Measurements from ENCODE around the gene DNAJC1. TPM values are rescaled to one million over a fixed set of nuclear protein-coding genes. Genes with fewer than 3 reads are reported as not detected.

The DNAJC1 gene
- total and polyA plus RNA-seq, 5 donors from 2014 or later, result 12.9 to 27.5 (median 22.7) TPM

DNA sequence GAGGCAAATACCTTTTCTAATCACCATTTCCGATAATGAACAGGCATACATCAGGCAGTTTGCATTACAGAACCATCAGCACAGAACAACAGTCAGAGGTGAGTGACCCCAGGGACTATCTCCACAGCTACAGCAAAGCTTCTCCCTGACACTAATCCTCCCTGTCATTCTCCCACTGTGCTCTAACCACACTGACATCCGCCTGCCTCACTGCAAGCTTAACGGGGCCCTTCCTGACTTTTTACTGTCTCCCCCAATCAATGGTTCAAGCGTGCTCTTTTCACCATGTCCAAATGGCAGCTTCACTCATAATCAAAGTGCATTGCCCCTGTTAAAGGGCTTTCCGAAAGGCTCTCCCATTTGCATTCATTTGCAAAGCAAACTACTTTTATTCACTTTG is 196.3 kb downstream of the DNAJC1 start:
- H3K4me1 Mint-ChIP-seq, result peaks cover 0 to 5% (median 0%) of the 10 kb centered on the region in 4 donors
- Histone ChIP-seq H3K27me3 (ENCODE audit: control insufficient read depth, insufficient read depth, low read length) (no peaks in the 10 kb centered on the region), H3K4me1 (ENCODE audit: control insufficient read depth, insufficient read depth, low read length, poor library complexity, severe bottlenecking) (no peaks in the 10 kb centered on the region), H3K9me3 (ENCODE audit: control insufficient read depth in 2 of 2, low read length in 2 of 2) (no peaks in the 10 kb centered on the region), H3K36me3 (ENCODE audit: control insufficient read depth, insufficient read depth, low read length) (no peaks in the 10 kb centered on the region), H3K27ac (ENCODE audit: insufficient read depth, low read length, poor library complexity, severe bottlenecking) (no peak overlapping the region), H3K4me3 (ENCODE audit: low read depth, low read length) (no peak overlapping the region)
- no peak for ATAC-seq (ENCODE audit: low read depth in 2 of 2)
- DNase-seq, result no peak
- peaks cover 4% of the 10 kb centered on the region for H3K36me3 Mint-ChIP-seq
- H3K27ac Mint-ChIP-seq, result no peak overlapping the region
- H3K9me3 Mint-ChIP-seq, result peaks cover 0 to 1% (median 0%) of the 10 kb centered on the region in 7 donors
- H3K4me3 Mint-ChIP-seq, result no peak overlapping the region
- H3K27me3 Mint-ChIP-seq, result no peaks in the 10 kb centered on the region

DNA sequence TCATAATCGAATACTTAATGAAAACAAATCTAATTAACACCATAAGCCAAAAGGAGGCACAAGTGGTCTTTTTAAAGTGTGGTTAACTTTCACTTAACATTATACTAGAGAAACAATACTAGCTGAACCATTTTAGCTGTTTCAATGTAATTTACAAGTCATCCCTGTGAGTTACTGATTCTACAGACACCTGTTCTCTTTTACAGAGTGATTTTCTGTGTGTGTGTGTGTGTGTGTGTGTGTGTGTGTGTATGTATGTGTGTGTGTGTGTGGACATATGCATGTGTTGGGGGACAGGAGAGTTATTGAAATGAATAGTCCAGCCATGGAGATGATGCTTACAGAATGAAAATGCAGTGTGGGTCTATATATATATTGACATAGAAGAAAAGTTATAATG is 200.2 kb downstream of the DNAJC1 start:
- H3K4me1 Mint-ChIP-seq, result peaks cover 5 to 12% (median 9%) of the 10 kb centered on the region in 4 donors

GRCh38 chr10:21801609-21802008 is 201.9 kb downstream of the DNAJC1 start:
- H3K4me3 Mint-ChIP-seq, result no peak overlapping the region
- ATAC-seq (ENCODE audit: low read depth in 2 of 2) (no peak), DNase-seq (no peak)
- Histone ChIP-seq H3K4me3 (ENCODE audit: low read depth, low read length) (no peak overlapping the region), H3K27me3 (ENCODE audit: control insufficient read depth, insufficient read depth, low read length) (no peaks in the 10 kb centered on the region), H3K9me3 (ENCODE audit: control insufficient read depth in 2 of 2, low read length in 2 of 2) (no peaks in the 10 kb centered on the region), H3K36me3 (ENCODE audit: control insufficient read depth, insufficient read depth, low read length) (no peaks in the 10 kb centered on the region), H3K4me1 (ENCODE audit: control insufficient read depth, insufficient read depth, low read length, poor library complexity, severe bottlenecking) (no peaks in the 10 kb centered on the region), H3K27ac (ENCODE audit: insufficient read depth, low read length, poor library complexity, severe bottlenecking) (no peak overlapping the region)
- H3K4me1 Mint-ChIP-seq, result peaks cover 14 to 20% (median 16%) of the 10 kb centered on the region in 4 donors
- H3K9me3 Mint-ChIP-seq, result peaks cover 0 to 3% (median 0%) of the 10 kb centered on the region in 7 donors
- H3K27me3 Mint-ChIP-seq, result no peaks in the 10 kb centered on the region
- no peak overlapping the region for H3K27ac Mint-ChIP-seq
- H3K36me3 Mint-ChIP-seq, result peaks cover 24% of the 10 kb centered on the region

More for the DNA sequence above, 200.2 kb downstream of the DNAJC1 start:
- H3K4me3 ChIP-seq (ENCODE audit: low read depth, low read length), result no peak overlapping the region
- no peak overlapping the region for H3K27ac Mint-ChIP-seq
- no peak for ATAC-seq (ENCODE audit: low read depth in 2 of 2)
- peaks cover 0 to 3% (median 0%) of the 10 kb centered on the region in 7 donors for H3K9me3 Mint-ChIP-seq
- H3K27me3 ChIP-seq (ENCODE audit: control insufficient read depth, insufficient read depth, low read length), result no peaks in the 10 kb centered on the region
- H3K36me3 ChIP-seq (ENCODE audit: control insufficient read depth, insufficient read depth, low read length), result no peaks in the 10 kb centered on the region
- no peaks in the 10 kb centered on the region for H3K4me1 ChIP-seq (ENCODE audit: control insufficient read depth, insufficient read depth, low read length, poor library complexity, severe bottlenecking)
- H3K36me3 Mint-ChIP-seq, result peaks cover 19% of the 10 kb centered on the region
- no peak for DNase-seq
- no peaks in the 10 kb centered on the region for H3K27me3 Mint-ChIP-seq
- H3K27ac ChIP-seq (ENCODE audit: insufficient read depth, low read length, poor library complexity, severe bottlenecking), result no peak overlapping the region
- H3K9me3 ChIP-seq (ENCODE audit: control insufficient read depth in 2 of 2, low read length in 2 of 2), result no peaks in the 10 kb centered on the region
- H3K4me3 Mint-ChIP-seq, result no peak overlapping the region

DNA sequence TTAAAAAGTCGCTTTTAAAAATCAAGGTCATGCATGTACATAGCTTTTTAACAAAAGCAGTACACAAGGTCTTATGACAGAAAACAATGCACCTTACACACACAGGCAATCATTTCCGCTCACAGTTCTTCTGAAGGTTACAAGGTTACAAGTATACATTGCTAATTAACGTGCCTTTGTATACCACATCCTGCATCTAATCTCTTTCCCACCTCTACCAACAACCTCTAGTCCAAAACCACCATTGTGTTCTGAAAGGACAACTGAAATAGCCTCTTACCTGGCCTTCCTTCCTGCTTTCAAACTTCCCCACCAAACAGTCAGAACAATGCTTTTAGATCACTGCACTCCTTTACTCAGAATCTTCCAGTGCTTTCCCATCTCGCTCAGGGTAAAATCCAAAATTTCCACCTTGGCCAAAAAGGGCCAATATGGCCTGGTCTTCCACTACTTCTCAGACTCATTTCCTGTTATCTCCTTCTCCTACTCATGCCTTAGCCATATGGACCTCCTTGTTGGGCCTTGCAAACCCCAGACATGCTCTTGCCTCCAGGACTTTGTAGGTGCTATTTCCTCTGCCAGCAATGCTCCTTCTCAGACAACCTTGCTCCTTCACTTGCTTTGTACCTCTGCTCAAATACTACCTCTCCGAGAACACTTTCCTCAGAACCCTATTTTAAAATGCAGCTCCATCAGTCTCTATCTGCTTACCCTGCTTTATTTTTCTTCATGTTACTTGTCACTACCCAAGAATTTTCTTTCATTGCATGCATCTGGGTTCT is 205.4 kb downstream of the DNAJC1 start:
- Mint-ChIP-seq H3K4me3 (no peak overlapping the region), H3K4me1 (peaks cover 11 to 20% (median 16%) of the 10 kb centered on the region in 4 donors), H3K9me3 (peaks cover 0 to 3% (median 0%) of the 10 kb centered on the region in 7 donors), H3K27me3 (no peaks in the 10 kb centered on the region), H3K36me3 (peaks cover 24% of the 10 kb centered on the region), H3K27ac (peak overlapping the region; percentile 10 to 89 (median 68))
- H3K4me3 ChIP-seq (ENCODE audit: low read depth, low read length), result no peak overlapping the region
- H3K4me1 ChIP-seq (ENCODE audit: control insufficient read depth, insufficient read depth, low read length, poor library complexity, severe bottlenecking), result no peaks in the 10 kb centered on the region
- no peak overlapping the region for H3K27ac ChIP-seq (ENCODE audit: insufficient read depth, low read length, poor library complexity, severe bottlenecking)
- no peaks in the 10 kb centered on the region for H3K27me3 ChIP-seq (ENCODE audit: control insufficient read depth, insufficient read depth, low read length)
- no peaks in the 10 kb centered on the region for H3K9me3 ChIP-seq (ENCODE audit: control insufficient read depth in 2 of 2, low read length in 2 of 2)
- DNase-seq, result peak in 2 of 3 donors; percentile 10 to 64
- H3K36me3 ChIP-seq (ENCODE audit: control insufficient read depth, insufficient read depth, low read length), result no peaks in the 10 kb centered on the region
- ATAC-seq (ENCODE audit: low read depth in 2 of 2), result peak; percentile 66 to 78

GRCh38 chr10:21797533-21797932 is 206.0 kb downstream of the DNAJC1 start:
- Mint-ChIP-seq H3K27ac (peak overlapping the region; percentile 10 to 89 (median 88)), H3K9me3 (peaks cover 0 to 3% (median 0%) of the 10 kb centered on the region in 7 donors), H3K36me3 (peaks cover 23% of the 10 kb centered on the region), H3K4me1 (peaks cover 11 to 20% (median 16%) of the 10 kb centered on the region in 4 donors), H3K4me3 (no peak overlapping the region), H3K27me3 (no peaks in the 10 kb centered on the region)
- Histone ChIP-seq H3K36me3 (ENCODE audit: control insufficient read depth, insufficient read depth, low read length) (no peaks in the 10 kb centered on the region), H3K27ac (ENCODE audit: insufficient read depth, low read length, poor library complexity, severe bottlenecking) (no peak overlapping the region), H3K4me3 (ENCODE audit: low read depth, low read length) (no peak overlapping the region), H3K4me1 (ENCODE audit: control insufficient read depth, insufficient read depth, low read length, poor library complexity, severe bottlenecking) (no peaks in the 10 kb centered on the region), H3K9me3 (ENCODE audit: control insufficient read depth in 2 of 2, low read length in 2 of 2) (no peaks in the 10 kb centered on the region), H3K27me3 (ENCODE audit: control insufficient read depth, insufficient read depth, low read length) (no peaks in the 10 kb centered on the region)
- ATAC-seq (ENCODE audit: low read depth in 2 of 2), result peak in 1 of 2 donors; percentile 8
- no peak for DNase-seq

GRCh38 chr10:21791276-21791675 is 212.3 kb downstream of the DNAJC1 start:
- Mint-ChIP-seq H3K4me3 (no peak overlapping the region), H3K9me3 (peaks cover 0 to 19% (median 4%) of the 10 kb centered on the region in 7 donors), H3K27ac (no peak overlapping the region), H3K36me3 (peaks cover 15% of the 10 kb centered on the region), H3K27me3 (no peaks in the 10 kb centered on the region), H3K4me1 (peaks cover 0 to 21% (median 5%) of the 10 kb centered on the region in 4 donors)
- DNase-seq, result no peak
- Histone ChIP-seq H3K4me1 (ENCODE audit: control insufficient read depth, insufficient read depth, low read length, poor library complexity, severe bottlenecking) (no peaks in the 10 kb centered on the region), H3K36me3 (ENCODE audit: control insufficient read depth, insufficient read depth, low read length) (no peaks in the 10 kb centered on the region), H3K4me3 (ENCODE audit: low read depth, low read length) (no peak overlapping the region), H3K9me3 (ENCODE audit: control insufficient read depth in 2 of 2, low read length in 2 of 2) (peaks cover 0 to 2% of the 10 kb centered on the region in 2 experiments), H3K27me3 (ENCODE audit: control insufficient read depth, insufficient read depth, low read length) (no peaks in the 10 kb centered on the region), H3K27ac (ENCODE audit: insufficient read depth, low read length, poor library complexity, severe bottlenecking) (no peak overlapping the region)
- no peak for ATAC-seq (ENCODE audit: low read depth in 2 of 2)

GRCh38 chr10:21776883-21777282 is 226.6 kb downstream of the DNAJC1 start:
- H3K4me3 Mint-ChIP-seq, result no peak overlapping the region
- ATAC-seq (ENCODE audit: low read depth in 2 of 2), result no peak
- peaks cover 13% of the 10 kb centered on the region for H3K36me3 Mint-ChIP-seq
- peaks cover 0 to 10% (median 3%) of the 10 kb centered on the region in 7 donors for H3K9me3 Mint-ChIP-seq
- H3K4me1 Mint-ChIP-seq, result peaks cover 5 to 9% (median 9%) of the 10 kb centered on the region in 4 donors
- Histone ChIP-seq H3K4me1 (ENCODE audit: control insufficient read depth, insufficient read depth, low read length, poor library complexity, severe bottlenecking) (no peaks in the 10 kb centered on the region), H3K4me3 (ENCODE audit: low read depth, low read length) (no peak overlapping the region), H3K27me3 (ENCODE audit: control insufficient read depth, insufficient read depth, low read length) (no peaks in the 10 kb centered on the region), H3K36me3 (ENCODE audit: control insufficient read depth, insufficient read depth, low read length) (no peaks in the 10 kb centered on the region), H3K27ac (ENCODE audit: insufficient read depth, low read length, poor library complexity, severe bottlenecking) (no peak overlapping the region), H3K9me3 (ENCODE audit: control insufficient read depth in 2 of 2, low read length in 2 of 2) (no peaks in the 10 kb centered on the region)
- no peaks in the 10 kb centered on the region for H3K27me3 Mint-ChIP-seq
- no peak overlapping the region for H3K27ac Mint-ChIP-seq
- DNase-seq, result no peak

DNA sequence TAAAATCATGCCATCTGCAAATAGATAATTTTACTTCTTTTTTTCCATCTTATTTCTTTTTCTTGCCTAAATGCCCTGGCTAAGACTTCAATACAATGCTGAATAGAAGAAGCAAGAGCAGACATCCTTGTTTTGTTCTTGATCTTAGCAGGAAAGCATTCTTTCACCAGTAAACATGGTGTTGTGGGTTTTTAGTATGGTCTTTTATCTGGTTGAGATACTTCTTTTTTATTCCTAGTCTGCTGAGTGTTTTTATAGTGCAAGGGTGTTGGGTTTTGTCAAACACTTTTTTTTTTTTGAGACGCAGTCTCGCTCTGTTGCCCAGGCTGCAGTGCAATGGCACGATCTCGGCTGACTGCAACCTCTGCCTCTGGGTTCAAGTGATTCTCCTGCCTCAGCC is 232.3 kb downstream of the DNAJC1 start:
- Histone ChIP-seq H3K9me3 (ENCODE audit: control insufficient read depth in 2 of 2, low read length in 2 of 2) (no peaks in the 10 kb centered on the region), H3K27me3 (ENCODE audit: control insufficient read depth, insufficient read depth, low read length) (no peaks in the 10 kb centered on the region), H3K27ac (ENCODE audit: insufficient read depth, low read length, poor library complexity, severe bottlenecking) (no peak overlapping the region), H3K4me3 (ENCODE audit: low read depth, low read length) (no peak overlapping the region), H3K36me3 (ENCODE audit: control insufficient read depth, insufficient read depth, low read length) (no peaks in the 10 kb centered on the region), H3K4me1 (ENCODE audit: control insufficient read depth, insufficient read depth, low read length, poor library complexity, severe bottlenecking) (no peaks in the 10 kb centered on the region)
- Mint-ChIP-seq H3K27me3 (no peaks in the 10 kb centered on the region), H3K9me3 (no peaks in the 10 kb centered on the region), H3K4me3 (no peak overlapping the region), H3K27ac (no peak overlapping the region), H3K36me3 (no peaks in the 10 kb centered on the region), H3K4me1 (peaks cover 0 to 2% (median 0%) of the 10 kb centered on the region in 4 donors)
- DNase-seq (no peak), ATAC-seq (ENCODE audit: low read depth in 2 of 2) (no peak)
